Neural progenitor cell (in vitro differentiated cells): ENCODE measurements around the gene SCO2.

Source experiments
- EZH2 ChIP-seq: fragments of 200-600 bp; sonication (generic); IDR thresholded peaks from 2 replicates; pipeline ENCODE4 v1.6.1; 2017; ENCODE audit warnings: antibody characterized with exemption, mild to moderate bottlenecking, moderate library complexity
- TF ChIP-seq, protein P1 (sequence below): fragments of 200-600 bp; sonication (generic); IDR thresholded peaks from 2 replicates; pipeline ENCODE4 v1.5.1; 2017; ENCODE audit warnings: antibody characterized with exemption, mild to moderate bottlenecking

GRCh38 chr22:50529416-50529896 is 4.1 kb upstream of the SCO2 start:
- TF ChIP-seq, protein P1, sequence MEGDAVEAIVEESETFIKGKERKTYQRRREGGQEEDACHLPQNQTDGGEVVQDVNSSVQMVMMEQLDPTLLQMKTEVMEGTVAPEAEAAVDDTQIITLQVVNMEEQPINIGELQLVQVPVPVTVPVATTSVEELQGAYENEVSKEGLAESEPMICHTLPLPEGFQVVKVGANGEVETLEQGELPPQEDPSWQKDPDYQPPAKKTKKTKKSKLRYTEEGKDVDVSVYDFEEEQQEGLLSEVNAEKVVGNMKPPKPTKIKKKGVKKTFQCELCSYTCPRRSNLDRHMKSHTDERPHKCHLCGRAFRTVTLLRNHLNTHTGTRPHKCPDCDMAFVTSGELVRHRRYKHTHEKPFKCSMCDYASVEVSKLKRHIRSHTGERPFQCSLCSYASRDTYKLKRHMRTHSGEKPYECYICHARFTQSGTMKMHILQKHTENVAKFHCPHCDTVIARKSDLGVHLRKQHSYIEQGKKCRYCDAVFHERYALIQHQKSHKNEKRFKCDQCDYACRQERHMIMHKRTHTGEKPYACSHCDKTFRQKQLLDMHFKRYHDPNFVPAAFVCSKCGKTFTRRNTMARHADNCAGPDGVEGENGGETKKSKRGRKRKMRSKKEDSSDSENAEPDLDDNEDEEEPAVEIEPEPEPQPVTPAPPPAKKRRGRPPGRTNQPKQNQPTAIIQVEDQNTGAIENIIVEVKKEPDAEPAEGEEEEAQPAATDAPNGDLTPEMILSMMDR = no peak
- TF ChIP-seq EZH2 = no peak
